HL-60/S4 (cell line): ENCODE data around the gene ANKRD23.
"Not testable (repeated sequence)": the region's sequence is repeated elsewhere in the genome, so short reads cannot be mapped to it uniquely, and the experiment has no call there.

ENCODE experiments used
- in situ Hi-C: fragments of 300-500 bp; cut with MboI; formaldehyde crosslinking; loops from 2 replicates; pipeline ENCODE4 v1.14.3; 2022; ENCODE audit warnings: low sequenced_read_pairs

ANKRD23 gene

GRCh38 chr2:96843538-96844268 lies at the start of gene ANKRD23:
TSS of gene ANKRD23 (minus strand) at chr2:96844021. CDS start at chr2:96843992, 29 bp downstream.
- in situ Hi-C loops: no loop called here

- in situ Hi-C loops: no loop called here
Observed at GRCh38 chr2:96891591-96892333, 47.9 kb upstream of the ANKRD23 start.

- in situ Hi-C loops: no loop called here
Observed at GRCh38 chr2:96890726-96891385, 47.0 kb upstream of the ANKRD23 start.

GRCh38 chr2:96890252-96890651 lies 46.4 kb upstream of the ANKRD23 start:
- in situ Hi-C loops: no loop called here

- in situ Hi-C loops: not testable (repeated sequence)
Observed at GRCh38 chr2:96889502-96889901, 45.7 kb upstream of the ANKRD23 start.

GRCh38 chr2:96888072-96889011 lies 44.5 kb upstream of the ANKRD23 start:
- in situ Hi-C loops: no loop called here

- in situ Hi-C loops: no loop called here
Observed at GRCh38 chr2:96887493-96888012, 43.7 kb upstream of the ANKRD23 start.

- in situ Hi-C loops: no loop called here
Observed at GRCh38 chr2:96885432-96886347, 41.9 kb upstream of the ANKRD23 start.

GRCh38 chr2:96884299-96885094 lies 40.7 kb upstream of the ANKRD23 start:
- in situ Hi-C loops: no loop called here

- in situ Hi-C loops: no loop called here
Observed at GRCh38 chr2:96883306-96883705, 39.5 kb upstream of the ANKRD23 start.

GRCh38 chr2:96882906-96883305 lies 39.1 kb upstream of the ANKRD23 start:
- in situ Hi-C loops: no loop called here

GRCh38 chr2:96882230-96882629 lies 38.4 kb upstream of the ANKRD23 start:
- in situ Hi-C loops: no loop called here

- in situ Hi-C loops: no loop called here
Observed at GRCh38 chr2:96881349-96882195, 37.8 kb upstream of the ANKRD23 start.

GRCh38 chr2:96880891-96881273 lies 37.1 kb upstream of the ANKRD23 start:
- in situ Hi-C loops: no loop called here

GRCh38 chr2:96879545-96880040 lies 35.8 kb upstream of the ANKRD23 start:
- in situ Hi-C loops: no loop called here

- in situ Hi-C loops: no loop called here
Observed at GRCh38 chr2:96878796-96879544, 35.1 kb upstream of the ANKRD23 start.

- in situ Hi-C loops: no loop called here
Observed at GRCh38 chr2:96878171-96878570, 34.4 kb upstream of the ANKRD23 start.
